MCF 10A (cell line): ENCODE measurements around the gene B4GALT3. TPM values are rescaled to one million over a fixed set of nuclear protein-coding genes. Genes with fewer than 3 reads are reported as not detected.

Experiments
- BruUV-seq: library from RNA; stranded (reverse); fragments of 400-500 nt; replicated peaks from 2 replicates; lab custom pipeline; 2021; lab: Mats Ljungman, UMichigan
- CTCF ChIA-PET: fragments of 300-600 bp; sonication (Branson Sonifier 250); formaldehyde crosslinking; extraction: SDS; loops from one replicate; lab custom pipeline; 2021; ENCODE audit warnings: antibody characterized with exemption, inconsistent platforms; lab: Yijun Ruan, JAX
- POLR2A ChIA-PET: fragments of 300-600, 350-650 bp; sonication (Branson Sonifier 250); formaldehyde crosslinking; extraction: SDS; loops from one replicate; lab custom pipeline; 2020; ENCODE audit warnings: antibody characterized with exemption, inconsistent platforms; lab: Yijun Ruan, JAX
- DNase-seq: peaks from one replicate; pipeline ENCODE4 v3.0.0-alpha.2; 2018; ENCODE audit not compliant: unreplicated experiment
- H3K27ac Mint-ChIP-seq: one replicate; pipeline ENCODE4 v1.8.0; 2022; ENCODE audit warnings: mild to moderate bottlenecking, low read depth, mixed read lengths; ENCODE audit not compliant: unreplicated experiment
- H3K27me3 Mint-ChIP-seq: one replicate; pipeline ENCODE4 v1.8.0; 2022; ENCODE audit warnings: mixed read lengths; ENCODE audit not compliant: insufficient read depth, unreplicated experiment
- H3K36me3 Mint-ChIP-seq: one replicate; pipeline ENCODE4 v1.8.0; 2022; ENCODE audit warnings: mild to moderate bottlenecking, moderate library complexity, mixed read lengths; ENCODE audit not compliant: insufficient read depth, unreplicated experiment
- H3K4me1 Mint-ChIP-seq: one replicate; pipeline ENCODE4 v1.8.0; 2022; ENCODE audit warnings: mixed read lengths; ENCODE audit not compliant: insufficient read depth, unreplicated experiment
- H3K4me3 Mint-ChIP-seq: one replicate; pipeline ENCODE4 v1.8.0; 2022; ENCODE audit warnings: mild to moderate bottlenecking, moderate library complexity, mixed read lengths; ENCODE audit not compliant: unreplicated experiment
- H3K9me3 Mint-ChIP-seq: one replicate; pipeline ENCODE4 v1.8.0; 2022; ENCODE audit warnings: mixed read lengths; ENCODE audit not compliant: unreplicated experiment
- CTCF ChIP-seq: fragments of 200-600 bp; IDR thresholded peaks from one replicate; pipeline ENCODE4 v1.8.0; 2022; ENCODE audit warnings: antibody characterized with exemption, mild to moderate bottlenecking; ENCODE audit not compliant: unreplicated experiment
- intact Hi-C: fragments of 100-400 bp; cut with micrococcal nuclease; formaldehyde crosslinking; loops from 2 replicates; pipeline ENCODE4 v1.14.1; 2022
- total RNA-seq: library from RNA; stranded (reverse); gene quantifications from 2 replicates; pipeline ENCODE4 v1.2.3, GENCODE V29; 2022

B4GALT3 gene
- total RNA-seq, 1 experiment from 2014 or later: 51.7 TPM

- Mint-ChIP-seq H3K36me3 (peaks cover 55% of the 10 kb centered on the region), H3K4me1 (peaks cover 30% of the 10 kb centered on the region), H3K4me3 (no peak overlapping the region), H3K27ac (no peak overlapping the region), H3K27me3 (no peaks in the 10 kb centered on the region), H3K9me3 (no peaks in the 10 kb centered on the region)
- peak; percentile 34 for DNase-seq
- TF ChIP-seq CTCF: no peak
- no TSS peak for BruUV-seq
- ChIA-PET POLR2A (interaction anchor here (0.6 to 11.8 kb wide), 28 partner anchors 9 to 618 kb away, joined by 3 to 210 read pairs (median 4); partner anchors contain the start of genes DUSP12, F11R, NDUFS2 and PPOX), CTCF (interaction anchor here (0.5 to 1.4 kb wide), 7 partner anchors 10 to 296 kb away, joined by 3 to 5 read pairs (median 3); no protein-coding TSS in a partner anchor)
- intact Hi-C loops: loop anchor here (1.0 to 10.0 kb wide), 3 partner anchors 16 to 87 kb away; partner anchors contain the start of gene USF1
Observed at GRCh38 chr1:161131523-161132409, 45.5 kb downstream of the B4GALT3 start.

- intact Hi-C loops: loop anchor here (10.0 kb wide), 1 partner anchor 85 kb away; the partner anchor contains the start of gene USF1
- CTCF ChIA-PET: interaction anchor here (1.1 kb wide), 1 partner anchor 12 kb away, joined by 3 read pairs; no protein-coding TSS in a partner anchor
- POLR2A ChIA-PET: interaction anchor here (0.8 to 11.8 kb wide), 7 partner anchors 9 to 117 kb away, joined by 3 to 210 read pairs (median 4); partner anchors contain the start of genes F11R, PPOX and UFC1
Observed at GRCh38 chr1:161130266-161130665, 47.0 kb downstream of the B4GALT3 start.

GRCh38 chr1:161128591-161129420 is 48.5 kb downstream of the B4GALT3 start:
- peaks cover 65% of the 10 kb centered on the region for H3K36me3 Mint-ChIP-seq
- BruUV-seq: no TSS peak
- H3K27me3 Mint-ChIP-seq: no peaks in the 10 kb centered on the region
- no peak for DNase-seq
- no peak overlapping the region for H3K4me3 Mint-ChIP-seq
- intact Hi-C loops: no loop called here
- H3K27ac Mint-ChIP-seq: no peak overlapping the region
- peaks cover 29% of the 10 kb centered on the region for H3K4me1 Mint-ChIP-seq
- no peaks in the 10 kb centered on the region for H3K9me3 Mint-ChIP-seq
- ChIA-PET POLR2A (interaction anchor here (0.6 to 10.3 kb wide), 2 partner anchors 97 to 109 kb away, joined by 3 to 101 read pairs; partner anchors contain the start of genes F11R and TOMM40L), CTCF (interaction anchor here (1.5 kb wide), 1 partner anchor 131 kb away, joined by 5 read pairs; no protein-coding TSS in a partner anchor)
- TF ChIP-seq CTCF: no peak

More at GRCh38 chr1:161130266-161130665, 47.0 kb downstream of the B4GALT3 start:
- Mint-ChIP-seq H3K9me3 (no peaks in the 10 kb centered on the region), H3K36me3 (peaks cover 56% of the 10 kb centered on the region), H3K4me3 (no peak overlapping the region), H3K4me1 (peaks cover 33% of the 10 kb centered on the region), H3K27ac (no peak overlapping the region), H3K27me3 (no peaks in the 10 kb centered on the region)
- no peak for DNase-seq
- no TSS peak for BruUV-seq
- no peak for TF ChIP-seq CTCF
